Stimulated activated CD4-positive, alpha-beta T cell treated with anti-CD3 and anti-CD28 coated beads, Interleukin-1b, Interleukin-23, amount 100 ng/mL, for 48 hours (primary cell): ENCODE results near the gene TMOD1.

Experiments used
- DNase-seq: peaks from one replicate; pipeline ENCODE4 v3.0.0-alpha.2; 2020

Gene TMOD1

GRCh38 chr9:97500263-97500662 lies 1.2 kb upstream of the TMOD1 start:
- DNase-seq, result no peak

- DNase-seq, result no peak
These were observed 695 bp upstream of the TMOD1 start for GRCh38 chr9:97500765-97501176.

- no peak for DNase-seq
These were observed 431 bp downstream of the TMOD1 start for GRCh38 chr9:97501972-97502221.

- no peak for DNase-seq
These were observed 937 bp downstream of the TMOD1 start for GRCh38 chr9:97502222-97502983.

GRCh38 chr9:97502984-97503861 lies 1.8 kb downstream of the TMOD1 start:
- no peak for DNase-seq

- DNase-seq, result no peak
These were observed 2.4 kb downstream of the TMOD1 start for GRCh38 chr9:97503862-97504210.

GRCh38 chr9:97504381-97505216 lies 3.1 kb downstream of the TMOD1 start:
- no peak for DNase-seq

GRCh38 chr9:97505845-97506244 lies 4.4 kb downstream of the TMOD1 start:
- DNase-seq, result no peak

- no peak for DNase-seq
These were observed 4.8 kb downstream of the TMOD1 start for GRCh38 chr9:97506306-97506705.

GRCh38 chr9:97506787-97507186 lies 5.3 kb downstream of the TMOD1 start:
- DNase-seq, result no peak

GRCh38 chr9:97507428-97507984 lies 6.0 kb downstream of the TMOD1 start:
- DNase-seq, result no peak

- no peak for DNase-seq
These were observed 7.4 kb downstream of the TMOD1 start for GRCh38 chr9:97508852-97509251.

- DNase-seq, result peak; percentile 27
These were observed 9.6 kb downstream of the TMOD1 start for GRCh38 chr9:97510797-97511654.

GRCh38 chr9:97511655-97512427 lies 10.4 kb downstream of the TMOD1 start:
- no peak for DNase-seq

- no peak for DNase-seq
These were observed 11.6 kb downstream of the TMOD1 start for GRCh38 chr9:97512966-97513560.

GRCh38 chr9:97514531-97514930 lies 13.1 kb downstream of the TMOD1 start:
- DNase-seq, result no peak

- no peak for DNase-seq
These were observed 14.2 kb downstream of the TMOD1 start for GRCh38 chr9:97515662-97516061.

- DNase-seq, result no peak
These were observed 14.6 kb downstream of the TMOD1 start for GRCh38 chr9:97516111-97516510.

GRCh38 chr9:97517331-97518089 lies 16.0 kb downstream of the TMOD1 start:
- DNase-seq, result no peak
